Kidney (tissue), 14 donors: ENCODE data around the gene ATP2C2. TPM values are rescaled to one million over a fixed set of nuclear protein-coding genes. Genes with fewer than 3 reads are reported as not detected.
"Not testable (repeated sequence)": the region's sequence is repeated elsewhere in the genome, so short reads cannot be mapped to it uniquely, and the experiment has no call there.

ENCODE experiments used
- DNase-seq, 5 donors: peaks; one replicate each; pipeline ENCODE4 v3.0.0-alpha.2; 2013 to 2020
- FAIRE-seq: peaks from 2 replicates; lab custom pipeline; 2012; peaks lifted over from hg19 to GRCh38; lab: Jason Lieb, UNC
- H3K27ac ChIP-seq, 2 donors: one replicate each; pipeline ENCODE4 v1.7.0; 2013; ENCODE audit warnings: low read depth in 2 of 2, low read length in 2 of 2, inconsistent platforms in 1 of 2
- H3K27me3 ChIP-seq: one replicate; pipeline ENCODE4 v1.7.1; 2013; ENCODE audit warnings: low read length, inconsistent platforms; ENCODE audit not compliant: control insufficient read depth, insufficient read depth
- H3K36me3 ChIP-seq, 3 donors: one replicate each; pipeline versions ENCODE4 v1.7.0 to v1.7.1; 2013; ENCODE audit warnings: low read length in 3 of 3, control low read depth in 1 of 3, inconsistent platforms in 1 of 3; ENCODE audit not compliant: insufficient read depth in 3 of 3, control insufficient read depth in 2 of 3
- H3K4me1 ChIP-seq, 3 donors: one replicate each; pipeline versions ENCODE4 v1.7.0 to v1.7.1; 2013; ENCODE audit warnings: low read length in 3 of 3, inconsistent platforms in 1 of 3, low read depth in 1 of 3; ENCODE audit not compliant: control insufficient read depth in 2 of 3, insufficient read depth in 2 of 3
- H3K4me3 ChIP-seq, 3 donors: one replicate each; pipeline versions ENCODE4 v1.7.0 to v1.8.1; 2013; ENCODE audit warnings: low read length in 3 of 3, control low read depth in 1 of 3, inconsistent platforms in 1 of 3
- H3K9ac ChIP-seq, 3 donors: one replicate each; pipeline versions ENCODE4 v1.7.0 to v1.7.1; 2013; ENCODE audit warnings: low read length in 3 of 3, control low read depth in 1 of 3, inconsistent platforms in 1 of 3
- H3K9me3 ChIP-seq, 3 donors: one replicate each; pipeline versions ENCODE4 v1.7.0 to v1.7.1; 2013; ENCODE audit warnings: low read length in 3 of 3, control low read depth in 1 of 3, inconsistent platforms in 1 of 3; ENCODE audit not compliant: control insufficient read depth in 2 of 3, insufficient read depth in 1 of 3
- CTCF ChIP-seq: IDR thresholded peaks from 3 replicates; pipeline ENCODE4 v1.5.1; 2012; ENCODE audit warnings: mild to moderate bottlenecking, moderate library complexity, borderline replicate concordance; ENCODE audit not compliant: insufficient read depth; ENCODE audit errors: extremely low read depth
- intact Hi-C: fragments of 100-400 bp; cut with DNase I; formaldehyde crosslinking; loops from one replicate; pipeline ENCODE4 v1.11.1; 2022
- polyA plus RNA-seq: library from polyadenylated mRNA; stranded (reverse); fragments of 350-450 nt; fragmentation: Illumina TruSeq; extraction: RNeasy Lipid Tissue Mini Kit (QIAGEN cat#74804); gene quantifications from one replicate; pipeline ENCODE4 v1.2.3, GENCODE V29; 2014; ENCODE audit warnings: low read depth, low replicate concordance; ENCODE audit not compliant: insufficient read depth
- total RNA-seq: library from RNA; stranded (reverse); fragmentation: NEBNext Ultra II Directional; extraction: Animal tissue kit (Norgen Biotek cat#: 25700); gene quantifications from one replicate; pipeline ENCODE4 v1.2.1, GENCODE V29; 2021
- donor health status: control.
- donor health status: control.
- donor health status: control.
- donor health status: control.
- donor health status: control.
- donor health status: DM: yes; HTN: yes; CAD: no.
- donor health status: Normal renal cell carcinoma (clear cell type).

ATP2C2 gene
- total and polyA plus RNA-seq, 2 donors from 2014 or later: 2.2 to 2.6 TPM

- Histone ChIP-seq H3K4me1 (peaks cover 0 to 8% (median 4%) of the 10 kb centered on the region in 3 donors), H3K4me3 (no peak overlapping the region), H3K9me3 (no peaks in the 10 kb centered on the region), H3K9ac (no peak overlapping the region), H3K36me3 (no peaks in the 10 kb centered on the region), H3K27ac (peak overlapping the region in 1 of 2 donors; percentile 66), H3K27me3 (no peaks in the 10 kb centered on the region)
- no peak for TF ChIP-seq CTCF
- DNase-seq (no peak), FAIRE-seq (no peak)
- intact Hi-C loops: no loop called here
Observed at GRCh38 chr16:84334482-84334881, 33.9 kb upstream of the ATP2C2 start.

- H3K36me3 ChIP-seq, H3K27me3 ChIP-seq, H3K27ac ChIP-seq, H3K9ac ChIP-seq, intact Hi-C loops, FAIRE-seq, H3K4me3 ChIP-seq, DNase-seq, H3K4me1 ChIP-seq, H3K9me3 ChIP-seq: not testable (repeated sequence)
Observed at GRCh38 chr16:84337236-84337635, 31.1 kb upstream of the ATP2C2 start.

- no peak overlapping the region for H3K4me3 ChIP-seq
- DNase-seq (peak in 1 of 5 donors; percentile 30), FAIRE-seq (no peak)
- H3K27ac ChIP-seq: no peak overlapping the region
- no peaks in the 10 kb centered on the region for H3K27me3 ChIP-seq
- no peak for TF ChIP-seq CTCF
- no peak overlapping the region for H3K9ac ChIP-seq
- intact Hi-C loops: no loop called here
- no peaks in the 10 kb centered on the region for H3K9me3 ChIP-seq
- H3K4me1 ChIP-seq: no peaks in the 10 kb centered on the region
- no peaks in the 10 kb centered on the region for H3K36me3 ChIP-seq
Observed at GRCh38 chr16:84339311-84339710, 29.0 kb upstream of the ATP2C2 start.

- Histone ChIP-seq H3K4me3 (no peak overlapping the region), H3K27me3 (no peaks in the 10 kb centered on the region), H3K4me1 (peaks cover 0 to 4% (median 0%) of the 10 kb centered on the region in 3 donors), H3K9me3 (no peaks in the 10 kb centered on the region), H3K27ac (no peak overlapping the region), H3K9ac (no peak overlapping the region), H3K36me3 (no peaks in the 10 kb centered on the region)
- DNase-seq (no peak), FAIRE-seq (no peak)
- intact Hi-C loops: no loop called here
- no peak for TF ChIP-seq CTCF
Observed at GRCh38 chr16:84339766-84340165, 28.6 kb upstream of the ATP2C2 start.
